Testis (tissue), 2 donors: ENCODE results near the gene FAM50B.

Experiments
- CTCF ChIP-seq, 3 experiments: fragments of 450-650 bp in 2 of 3; fragments of 200-600 bp in 1 of 3; sonication (generic) in 1 of 3; IDR thresholded peaks; one replicate each; pipeline ENCODE4 v1.5.1; 2016 to 2019; ENCODE audit warnings: antibody characterized with exemption in 3 of 3, mild to moderate bottlenecking in 2 of 3, moderate library complexity in 1 of 3
- POLR2A ChIP-seq: fragments of 450-650 bp; IDR thresholded peaks from one replicate; pipeline ENCODE4 v1.6.1; 2017; ENCODE audit warnings: antibody characterized with exemption, mild to moderate bottlenecking, moderate library complexity

GRCh38 chr6:3847521-3847920, 1.7 kb upstream of the FAM50B start:
- TF ChIP-seq CTCF (IDR thresholded peaks at IDR 0.05) (no peak), POLR2A (no peak)
